T-helper 2 cell treated with Interferon-gamma antibody and Interleukin-4, amounts not matched to agents 5 μg/mL and 100 μg/mL, for 36 hours (primary cell): ENCODE results near the gene TMEM11.
A peak's percentile ranks its signal among the peaks of the same experiment; 100 is the strongest.

Experiments used
- DNase-seq: peaks from one replicate; pipeline ENCODE4 v3.0.0; 2021; ENCODE audit warnings: low spot score
- H3K27ac Mint-ChIP-seq: one replicate; pipeline ENCODE4 v1.8.0; 2021; ENCODE audit warnings: mild to moderate bottlenecking, mixed read lengths
- H3K27me3 Mint-ChIP-seq: one replicate; pipeline ENCODE4 v1.8.0; 2021; ENCODE audit warnings: low read depth, mixed read lengths
- H3K36me3 Mint-ChIP-seq: one replicate; pipeline ENCODE4 v1.8.0; 2021; ENCODE audit warnings: low read depth, mixed read lengths
- H3K4me1 Mint-ChIP-seq: one replicate; pipeline ENCODE4 v1.8.0; 2021; ENCODE audit warnings: low read depth, mixed read lengths
- H3K4me3 Mint-ChIP-seq: one replicate; pipeline ENCODE4 v1.8.0; 2022; ENCODE audit warnings: mild to moderate bottlenecking, moderate library complexity, mixed read lengths
- H3K9me3 Mint-ChIP-seq: one replicate; pipeline ENCODE4 v1.8.0; 2021; ENCODE audit warnings: mixed read lengths

TMEM11 gene

GRCh38 chr17:21174186-21174585 lies 39.8 kb downstream of the TMEM11 start:
- H3K4me3 Mint-ChIP-seq = no peak overlapping the region
- no peaks in the 10 kb centered on the region for H3K27me3 Mint-ChIP-seq
- no peak for DNase-seq
- H3K27ac Mint-ChIP-seq = no peak overlapping the region
- H3K36me3 Mint-ChIP-seq = no peaks in the 10 kb centered on the region
- H3K9me3 Mint-ChIP-seq = no peaks in the 10 kb centered on the region
- peaks cover 5% of the 10 kb centered on the region for H3K4me1 Mint-ChIP-seq

- Mint-ChIP-seq H3K4me3 (no peak overlapping the region), H3K27me3 (no peaks in the 10 kb centered on the region), H3K4me1 (peaks cover 5% of the 10 kb centered on the region), H3K27ac (no peak overlapping the region), H3K36me3 (peaks cover 2% of the 10 kb centered on the region), H3K9me3 (no peaks in the 10 kb centered on the region)
- DNase-seq = no peak
Observed at GRCh38 chr17:21173543-21173942, 40.4 kb downstream of the TMEM11 start.

GRCh38 chr17:21172846-21173245 lies 41.1 kb downstream of the TMEM11 start:
- no peak overlapping the region for H3K27ac Mint-ChIP-seq
- DNase-seq = no peak
- H3K36me3 Mint-ChIP-seq = peaks cover 2% of the 10 kb centered on the region
- no peaks in the 10 kb centered on the region for H3K27me3 Mint-ChIP-seq
- no peaks in the 10 kb centered on the region for H3K9me3 Mint-ChIP-seq
- H3K4me3 Mint-ChIP-seq = no peak overlapping the region
- H3K4me1 Mint-ChIP-seq = peaks cover 5% of the 10 kb centered on the region

GRCh38 chr17:21171970-21172510 lies 41.9 kb downstream of the TMEM11 start:
- Mint-ChIP-seq H3K4me3 (no peak overlapping the region), H3K9me3 (no peaks in the 10 kb centered on the region), H3K27ac (no peak overlapping the region), H3K36me3 (peaks cover 2% of the 10 kb centered on the region), H3K4me1 (peaks cover 5% of the 10 kb centered on the region), H3K27me3 (no peaks in the 10 kb centered on the region)
- DNase-seq = no peak

- Mint-ChIP-seq H3K27me3 (no peaks in the 10 kb centered on the region), H3K27ac (peak overlapping the region; percentile 27), H3K4me3 (no peak overlapping the region), H3K9me3 (no peaks in the 10 kb centered on the region), H3K36me3 (peaks cover 2% of the 10 kb centered on the region), H3K4me1 (peaks cover 5% of the 10 kb centered on the region)
- no peak for DNase-seq
Observed at GRCh38 chr17:21171309-21171922, 42.5 kb downstream of the TMEM11 start.

- Mint-ChIP-seq H3K4me1 (peaks cover 5% of the 10 kb centered on the region), H3K27me3 (no peaks in the 10 kb centered on the region), H3K36me3 (peaks cover 2% of the 10 kb centered on the region), H3K27ac (peak overlapping the region; percentile 27), H3K4me3 (no peak overlapping the region), H3K9me3 (no peaks in the 10 kb centered on the region)
- no peak for DNase-seq
Observed at GRCh38 chr17:21170809-21171208, 43.2 kb downstream of the TMEM11 start.

- Mint-ChIP-seq H3K4me3 (no peak overlapping the region), H3K27me3 (no peaks in the 10 kb centered on the region), H3K4me1 (peaks cover 5% of the 10 kb centered on the region), H3K27ac (no peak overlapping the region), H3K9me3 (no peaks in the 10 kb centered on the region), H3K36me3 (peaks cover 2% of the 10 kb centered on the region)
- no peak for DNase-seq
Observed at GRCh38 chr17:21169496-21169895, 44.5 kb downstream of the TMEM11 start.

- Mint-ChIP-seq H3K9me3 (no peaks in the 10 kb centered on the region), H3K4me1 (peaks cover 5% of the 10 kb centered on the region), H3K36me3 (peaks cover 2% of the 10 kb centered on the region), H3K27me3 (no peaks in the 10 kb centered on the region), H3K4me3 (no peak overlapping the region), H3K27ac (no peak overlapping the region)
- DNase-seq = no peak
Observed at GRCh38 chr17:21168555-21168865, 45.5 kb downstream of the TMEM11 start.

- H3K27ac Mint-ChIP-seq = no peak overlapping the region
Observed at GRCh38 chr17:21167303-21167702, 46.7 kb downstream of the TMEM11 start.

GRCh38 chr17:21166595-21167210 lies 47.3 kb downstream of the TMEM11 start:
- Mint-ChIP-seq H3K27ac (no peak overlapping the region), H3K4me3 (no peak overlapping the region), H3K27me3 (no peaks in the 10 kb centered on the region), H3K36me3 (peaks cover 2% of the 10 kb centered on the region), H3K4me1 (peaks cover 5% of the 10 kb centered on the region), H3K9me3 (no peaks in the 10 kb centered on the region)
- DNase-seq = no peak

More at GRCh38 chr17:21167303-21167702, 46.7 kb downstream of the TMEM11 start:
- H3K9me3 Mint-ChIP-seq = no peaks in the 10 kb centered on the region
- H3K36me3 Mint-ChIP-seq = peaks cover 2% of the 10 kb centered on the region
- no peaks in the 10 kb centered on the region for H3K27me3 Mint-ChIP-seq
- H3K4me1 Mint-ChIP-seq = peaks cover 5% of the 10 kb centered on the region
- no peak overlapping the region for H3K4me3 Mint-ChIP-seq
- DNase-seq = no peak

GRCh38 chr17:21165922-21166594 lies 47.9 kb downstream of the TMEM11 start:
- peaks cover 2% of the 10 kb centered on the region for H3K36me3 Mint-ChIP-seq
- DNase-seq = no peak
- no peaks in the 10 kb centered on the region for H3K9me3 Mint-ChIP-seq
- no peak overlapping the region for H3K27ac Mint-ChIP-seq
- H3K4me3 Mint-ChIP-seq = no peak overlapping the region
- no peaks in the 10 kb centered on the region for H3K27me3 Mint-ChIP-seq
- peaks cover 3% of the 10 kb centered on the region for H3K4me1 Mint-ChIP-seq

GRCh38 chr17:21164620-21165019 lies 49.3 kb downstream of the TMEM11 start:
- Mint-ChIP-seq H3K36me3 (peaks cover 2% of the 10 kb centered on the region), H3K4me3 (no peak overlapping the region), H3K9me3 (no peaks in the 10 kb centered on the region)

GRCh38 chr17:21164216-21164615 lies 49.7 kb downstream of the TMEM11 start:
- H3K27me3 Mint-ChIP-seq = no peaks in the 10 kb centered on the region
- H3K36me3 Mint-ChIP-seq = peaks cover 2% of the 10 kb centered on the region
- no peaks in the 10 kb centered on the region for H3K9me3 Mint-ChIP-seq
- H3K4me3 Mint-ChIP-seq = no peak overlapping the region
- H3K4me1 Mint-ChIP-seq = no peaks in the 10 kb centered on the region
- DNase-seq = no peak
- H3K27ac Mint-ChIP-seq = no peak overlapping the region

More at GRCh38 chr17:21164620-21165019, 49.3 kb downstream of the TMEM11 start:
- DNase-seq = no peak
- H3K27me3 Mint-ChIP-seq = no peaks in the 10 kb centered on the region
- H3K4me1 Mint-ChIP-seq = no peaks in the 10 kb centered on the region
- no peak overlapping the region for H3K27ac Mint-ChIP-seq

- Mint-ChIP-seq H3K27ac (no peak overlapping the region), H3K27me3 (no peaks in the 10 kb centered on the region), H3K36me3 (no peaks in the 10 kb centered on the region), H3K4me1 (no peaks in the 10 kb centered on the region), H3K4me3 (no peak overlapping the region), H3K9me3 (no peaks in the 10 kb centered on the region)
- DNase-seq = no peak
Observed at GRCh38 chr17:21163101-21163500, 50.9 kb downstream of the TMEM11 start.
